Endothelial cell of umbilical vein (primary cell): ENCODE results near the gene PNPLA6. TPM values are rescaled to one million over a fixed set of nuclear protein-coding genes. Genes with fewer than 3 reads are reported as not detected.

ENCODE experiments used
- BruUV-seq: library from RNA; stranded (reverse); fragments of 400-500 nt; replicated peaks from 2 replicates; lab custom pipeline; 2021; lab: Mats Ljungman, UMichigan
- CTCF ChIA-PET: fragments of 300-600, 350-600 bp; sonication (Branson Sonifier 250); formaldehyde crosslinking; loops from one replicate; lab custom pipeline; 2021; ENCODE audit warnings: antibody characterized with exemption, inconsistent platforms; lab: Charles Lee
- POLR2A ChIA-PET: fragments of 300-600, 350-600 bp; sonication (Branson Sonifier 250); formaldehyde crosslinking; loops from one replicate; lab custom pipeline; 2021; ENCODE audit warnings: antibody characterized with exemption, inconsistent platforms; lab: Charles Lee
- DNase-seq: peaks from one replicate; pipeline ENCODE4 v3.0.0-alpha.2; 2011; ENCODE audit warnings: low read depth, low spot score
- FAIRE-seq: peaks from 2 replicates; lab custom pipeline; 2011; peaks lifted over from hg19 to GRCh38; lab: Jason Lieb, UNC
- H2AFZ ChIP-seq: 2 replicates; pipeline ENCODE4 v1.6.0; 2012; ENCODE audit warnings: low read depth, low read length, control low read depth, inconsistent platforms
- H3K27ac ChIP-seq: 2 replicates; pipeline ENCODE4 v1.5.1; 2011; ENCODE audit warnings: low read depth, mild to moderate bottlenecking, control low read depth, low read length, moderate library complexity; ENCODE audit not compliant: insufficient read depth
- H3K27me3 ChIP-seq, 2 experiments: 2 replicates each; pipeline versions ENCODE4 v1.6.0 to v1.6.1; 2011; ENCODE audit warnings: low read length in 2 of 2, mixed read lengths in 1 of 2; ENCODE audit not compliant: control insufficient read depth in 2 of 2, insufficient read depth in 2 of 2
- H3K36me3 ChIP-seq, 2 experiments: 2 replicates in 1 of 2; 3 replicates in 1 of 2; pipeline ENCODE4 v1.5.1; 2011; ENCODE audit warnings: low read length in 2 of 2, mild to moderate bottlenecking in 1 of 2, moderate library complexity in 1 of 2; ENCODE audit not compliant: control insufficient read depth in 2 of 2, insufficient read depth in 2 of 2; ENCODE audit errors: extremely low read depth in 1 of 2
- H3K4me1 ChIP-seq: 3 replicates; pipeline ENCODE4 v1.5.1; 2011; ENCODE audit warnings: mild to moderate bottlenecking, low read length; ENCODE audit not compliant: control insufficient read depth, insufficient read depth; ENCODE audit errors: extremely low read depth
- H3K4me2 ChIP-seq: 2 replicates; pipeline ENCODE4 v1.6.1; 2011; ENCODE audit warnings: low read length, control low read depth, mixed read lengths; ENCODE audit not compliant: insufficient read depth
- H3K4me3 ChIP-seq, 3 experiments: fragments of 200-600 bp in 1 of 3; sonication (generic), shearing (Covaris generic) in 1 of 3; replicated peaks in 1 of 3; 2 replicates each; pipeline ENCODE4 v1.5.1; 2011 to 2016; ENCODE audit warnings: control low read depth in 3 of 3, low read length in 3 of 3, mild to moderate bottlenecking in 2 of 3, inconsistent platforms in 1 of 3, low read depth in 1 of 3, moderate library complexity in 1 of 3; ENCODE audit not compliant: insufficient read depth in 1 of 3
- H3K79me2 ChIP-seq: 2 replicates; pipeline ENCODE4 v1.6.0; 2012; ENCODE audit warnings: low read length, inconsistent platforms; ENCODE audit not compliant: control insufficient read depth, insufficient read depth
- H3K9ac ChIP-seq: replicated peaks from 2 replicates; pipeline ENCODE3; 2011; ENCODE audit warnings: low read length, control low read depth; ENCODE audit not compliant: insufficient read depth; ENCODE audit errors: extremely low read depth
- H3K9me1 ChIP-seq: replicated peaks from 3 replicates; pipeline ENCODE4 v1.6.0; 2011; ENCODE audit warnings: mild to moderate bottlenecking, low read length; ENCODE audit not compliant: control insufficient read depth, insufficient read depth; ENCODE audit errors: extremely low read depth
- H3K9me3 ChIP-seq: replicated peaks from 2 replicates; pipeline ENCODE4 v1.5.1; 2012; ENCODE audit warnings: low read length, inconsistent platforms; ENCODE audit not compliant: control insufficient read depth, insufficient read depth
- H4K20me1 ChIP-seq: replicated peaks from 2 replicates; pipeline ENCODE3; 2011; ENCODE audit warnings: mild to moderate bottlenecking, low read length; ENCODE audit not compliant: control insufficient read depth, insufficient read depth; ENCODE audit errors: extremely low read depth
- CTCF ChIP-seq, 2 donors: IDR thresholded peaks; 1 replicate in 1 of 2; 2 replicates in 1 of 2; pipeline ENCODE4 v1.5.1; 2011; ENCODE audit warnings: low read length in 2 of 2, mild to moderate bottlenecking in 2 of 2, moderate library complexity in 2 of 2, control low read depth in 1 of 2, inconsistent platforms in 1 of 2, low read depth in 1 of 2; ENCODE audit not compliant: insufficient read depth in 1 of 2; ENCODE audit errors: extremely low read depth in 1 of 2
- EZH2 ChIP-seq: IDR thresholded peaks from 2 replicates; pipeline ENCODE4 v1.6.1; 2012; ENCODE audit warnings: borderline replicate concordance, low read depth, mild to moderate bottlenecking, moderate library complexity, low read length, inconsistent platforms; ENCODE audit not compliant: severe bottlenecking
- FOS ChIP-seq: IDR thresholded peaks from 2 replicates; pipeline ENCODE4 v1.6.1; 2011; ENCODE audit warnings: mild to moderate bottlenecking, low read length, moderate library complexity, borderline replicate concordance; ENCODE audit not compliant: insufficient read depth
- GATA2 ChIP-seq: IDR thresholded peaks from 2 replicates; pipeline ENCODE4 v1.7.0; 2011; ENCODE audit warnings: low read depth, mild to moderate bottlenecking, moderate library complexity, mixed read lengths, low read length; ENCODE audit not compliant: insufficient read length, insufficient read depth
- JUN ChIP-seq: IDR thresholded peaks from 2 replicates; pipeline ENCODE4 v1.6.1; 2011; ENCODE audit warnings: borderline replicate concordance, low read depth; ENCODE audit not compliant: insufficient read length, insufficient read depth
- MAX ChIP-seq: IDR thresholded peaks from 2 replicates; pipeline ENCODE4 v1.6.1; 2011; ENCODE audit not compliant: insufficient read depth, insufficient read length
- MYC ChIP-seq: IDR thresholded peaks from one replicate; pipeline ENCODE4 v1.6.1; 2011; ENCODE audit warnings: mild to moderate bottlenecking, low read depth, low read length
- POLR2A ChIP-seq: IDR thresholded peaks from 2 replicates; pipeline ENCODE4 v1.6.1; 2012; ENCODE audit warnings: low read depth, mild to moderate bottlenecking, control low read depth, low read length
- POLR2AphosphoS5 ChIP-seq: IDR thresholded peaks from 2 replicates; pipeline ENCODE4 v1.6.1; 2012; ENCODE audit warnings: low read depth, mild to moderate bottlenecking, control low read depth, low read length, moderate library complexity; ENCODE audit not compliant: insufficient read depth
- dilution Hi-C: fragments of 300-500 bp; cut with MboI; formaldehyde crosslinking; loops from one replicate; pipeline ENCODE4 v1.15.0; 2019; ENCODE audit warnings: low sequenced_read_pairs; ENCODE audit not compliant: extremely low pct_ligation_motif_present
- intact Hi-C: fragments of 100-400 bp; cut with micrococcal nuclease; formaldehyde crosslinking; loops from one replicate; pipeline ENCODE4 v1.10.0; 2022
- polyA plus RNA-seq, 4 experiments: library from polyadenylated mRNA; depleted of rRNA in 3 of 4; stranded (reverse) in 3 of 4; unstranded in 1 of 4; fragments of >200 nt; gene quantifications; 2 replicates each; pipeline versions ENCODE4 v1.2.1 to v1.2.3, GENCODE V29; 2011 to 2012; ENCODE audit warnings: missing spikeins in 1 of 4
- total RNA-seq: library from RNA; stranded (reverse); gene quantifications from 2 replicates; pipeline ENCODE4 v1.2.3, GENCODE V29; 2021

Gene PNPLA6
- total and polyA plus RNA-seq, 2 donors (not counting 3 experiments of a cell fraction or from before 2014, with no cell fraction given), result 106 to 164 TPM

DNA sequence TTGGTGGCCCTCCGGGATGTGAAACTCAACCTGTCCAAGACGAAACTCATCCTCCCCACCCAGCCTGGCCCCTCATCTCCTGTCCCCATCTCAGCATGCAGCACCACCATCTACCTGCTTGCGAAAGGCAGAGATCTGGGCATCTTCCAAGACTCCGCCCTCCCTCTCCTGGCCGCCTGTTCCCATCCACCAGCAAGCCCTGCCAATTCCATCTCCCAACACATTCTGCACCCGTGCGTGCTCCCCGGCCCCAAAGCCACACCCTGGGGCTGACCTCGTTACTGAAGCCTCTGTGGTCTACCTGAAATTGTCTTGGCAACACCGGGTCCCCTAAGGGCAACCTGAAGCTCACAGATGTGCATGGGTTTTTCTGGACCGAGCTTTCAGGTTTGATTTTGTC lies 46.9 kb downstream of the PNPLA6 start:
- Histone ChIP-seq H3K9me3 (no peaks in the 10 kb centered on the region), H3K4me2 (no peak overlapping the region), H3K4me3 (no peak overlapping the region), H3K27me3 (no peaks in the 10 kb centered on the region), H3K79me2 (no peaks in the 10 kb centered on the region), H3K4me1 (no peaks in the 10 kb centered on the region), H4K20me1 (no peaks in the 10 kb centered on the region), H3K36me3 (no peaks in the 10 kb centered on the region), H3K27ac (no peak overlapping the region), H3K9ac (no peak overlapping the region), H3K9me1 (no peaks in the 10 kb centered on the region), H2AFZ (no peak overlapping the region)
- no TSS peak for BruUV-seq
- TF ChIP-seq GATA2 (no peak), POLR2AphosphoS5 (no peak), FOS (no peak), CTCF (IDR thresholded peaks at IDR 0.05; ENCODE audit: extremely low read depth in 1 of 2, insufficient read depth in 1 of 2, low read depth in 1 of 2, low read length in 2 of 2) (no peak), POLR2A (no peak), EZH2 (no peak), MYC (no peak), JUN (no peak), MAX (no peak)
- no peak for DNase-seq
- no peak for FAIRE-seq
- POLR2A ChIA-PET, result no interaction called here
- CTCF ChIA-PET, result interaction anchor here (0.7 to 1.4 kb wide), 2 partner anchors 195 to 232 kb away, joined by 3 to 4 read pairs; no protein-coding TSS in a partner anchor
- dilution Hi-C loops, result no loop called here
- intact Hi-C loops, result no loop called here
